Panc1 (cell line): Measurements from ENCODE around the gene TF. TPM values are rescaled to one million over a fixed set of nuclear protein-coding genes. Genes with fewer than 3 reads are reported as not detected.

ENCODE experiments used
- ATAC-seq: fragments of 200-7000 bp; cut with Tn5 transposase; 2 replicates; pipeline ENCODE4 v1.9.1; 2020; ENCODE audit warnings: mild to moderate bottlenecking, moderate library complexity
- BruUV-seq: library from RNA; stranded (reverse); fragments of 400-500 nt; replicated peaks from 2 replicates; lab custom pipeline; 2021; lab: Mats Ljungman, UMichigan
- CTCF ChIA-PET: fragments of 300-600 bp; sonication (Branson Sonifier 250); formaldehyde crosslinking; loops from one replicate; lab custom pipeline; 2022; ENCODE audit warnings: antibody characterized with exemption; lab: Charles Lee
- POLR2A ChIA-PET: fragments of 300-600 bp; sonication (Branson Sonifier 250); formaldehyde crosslinking; loops from one replicate; lab custom pipeline; 2022; ENCODE audit warnings: antibody characterized with exemption; lab: Charles Lee
- DNase-seq: peaks from one replicate; pipeline ENCODE4 v3.0.0-alpha.2; 2010; ENCODE audit warnings: low read depth, low spot score
- H3K27ac ChIP-seq: 2 replicates; pipeline ENCODE4 v1.5.1; 2011; ENCODE audit warnings: mild to moderate bottlenecking, low read length, inconsistent platforms
- H3K27me3 ChIP-seq: fragments of 200-500 bp; sonication (Bioruptor generic); 2 replicates; pipeline ENCODE4 v1.6.0; 2014; ENCODE audit warnings: low read length, inconsistent platforms; ENCODE audit not compliant: control insufficient read depth, insufficient read depth
- H3K36me3 ChIP-seq: fragments of 200-500 bp; sonication (Bioruptor generic); 2 replicates; pipeline ENCODE4 v1.5.1; 2014; ENCODE audit warnings: inconsistent platforms, mild to moderate bottlenecking, low read length, moderate library complexity; ENCODE audit not compliant: control insufficient read depth, insufficient read depth
- H3K4me1 ChIP-seq: 2 replicates; pipeline ENCODE4 v1.5.1; 2011; ENCODE audit warnings: inconsistent platforms, mild to moderate bottlenecking, low read length, moderate library complexity; ENCODE audit not compliant: control insufficient read depth, insufficient read depth
- H3K4me3 ChIP-seq, 2 experiments: 2 replicates each; pipeline ENCODE4 v1.5.1; 2011 to 2012; ENCODE audit warnings: low read depth in 2 of 2, low read length in 2 of 2, mild to moderate bottlenecking in 2 of 2, inconsistent platforms in 1 of 2, moderate library complexity in 1 of 2
- H3K9me3 ChIP-seq: fragments of 200-500 bp; sonication (Bioruptor generic); 2 replicates; pipeline ENCODE4 v1.5.1; 2014; ENCODE audit warnings: low read depth, mild to moderate bottlenecking, inconsistent platforms, low read length, moderate library complexity; ENCODE audit not compliant: control insufficient read depth, insufficient read depth
- POLR2AphosphoS5 ChIP-seq: IDR thresholded peaks from 2 replicates; pipeline ENCODE4 v1.6.1; 2012; ENCODE audit warnings: mild to moderate bottlenecking, low read depth, low read length, moderate library complexity
- REST ChIP-seq, 2 experiments: IDR thresholded peaks; 2 replicates each; pipeline ENCODE4 v1.6.1; 2011 to 2012; ENCODE audit warnings: low read depth in 2 of 2, control low read depth in 1 of 2, low read length in 1 of 2, mild to moderate bottlenecking in 1 of 2, moderate library complexity in 1 of 2; ENCODE audit not compliant: insufficient read depth in 1 of 2
- SIN3A ChIP-seq: IDR thresholded peaks from 2 replicates; pipeline ENCODE4 v1.6.1; 2012; ENCODE audit warnings: low read depth, mild to moderate bottlenecking, low read length, moderate library complexity, borderline replicate concordance; ENCODE audit not compliant: insufficient read depth
- TCF7L2 ChIP-seq: IDR thresholded peaks from 2 replicates; pipeline ENCODE4 v1.6.1; 2011; ENCODE audit warnings: mild to moderate bottlenecking, low read depth, low read length, inconsistent platforms
- in situ Hi-C: cut with HindIII; loops from 2 replicates; pipeline ENCODE4 v1.10.0; 2016; ENCODE audit warnings: low sequenced_read_pairs, low pct_unique_long_range_greater_than_20kb
- intact Hi-C: fragments of 100-400 bp; cut with micrococcal nuclease; formaldehyde crosslinking; loops from one replicate; pipeline ENCODE4 v1.10.0; 2022; ENCODE audit not compliant: unreplicated experiment
- total RNA-seq: library from RNA; stranded (reverse); gene quantifications from one replicate; pipeline ENCODE4 v1.2.1, GENCODE V29; 2021; ENCODE audit not compliant: unreplicated experiment
- TF ChIP-seq, protein P1 (sequence below): fragments of 450-650 bp; IDR thresholded peaks from 2 replicates; pipeline ENCODE4 v1.5.1; 2017; ENCODE audit warnings: mild to moderate bottlenecking

The TF gene
- total RNA-seq, 1 experiment from 2014 or later: 9.5 TPM

- DNase-seq: no peak
- Histone ChIP-seq H3K9me3 (no peaks in the 10 kb centered on the region), H3K36me3 (no peaks in the 10 kb centered on the region), H3K27ac (no peak overlapping the region), H3K4me3 (no peak overlapping the region), H3K27me3 (no peaks in the 10 kb centered on the region), H3K4me1 (no peaks in the 10 kb centered on the region)
- in situ Hi-C loops: no loop called here
- intact Hi-C loops: no loop called here
- no peak for ATAC-seq
- CTCF ChIA-PET: no interaction called here
- TF ChIP-seq SIN3A (no peak), POLR2AphosphoS5 (no peak), TCF7L2 (no peak), REST (IDR thresholded peaks at IDR 0.05; ENCODE audit: insufficient read depth in 1 of 2, low read depth in 2 of 2, low read length in 1 of 2) (no peak)
- TF ChIP-seq, protein P1, sequence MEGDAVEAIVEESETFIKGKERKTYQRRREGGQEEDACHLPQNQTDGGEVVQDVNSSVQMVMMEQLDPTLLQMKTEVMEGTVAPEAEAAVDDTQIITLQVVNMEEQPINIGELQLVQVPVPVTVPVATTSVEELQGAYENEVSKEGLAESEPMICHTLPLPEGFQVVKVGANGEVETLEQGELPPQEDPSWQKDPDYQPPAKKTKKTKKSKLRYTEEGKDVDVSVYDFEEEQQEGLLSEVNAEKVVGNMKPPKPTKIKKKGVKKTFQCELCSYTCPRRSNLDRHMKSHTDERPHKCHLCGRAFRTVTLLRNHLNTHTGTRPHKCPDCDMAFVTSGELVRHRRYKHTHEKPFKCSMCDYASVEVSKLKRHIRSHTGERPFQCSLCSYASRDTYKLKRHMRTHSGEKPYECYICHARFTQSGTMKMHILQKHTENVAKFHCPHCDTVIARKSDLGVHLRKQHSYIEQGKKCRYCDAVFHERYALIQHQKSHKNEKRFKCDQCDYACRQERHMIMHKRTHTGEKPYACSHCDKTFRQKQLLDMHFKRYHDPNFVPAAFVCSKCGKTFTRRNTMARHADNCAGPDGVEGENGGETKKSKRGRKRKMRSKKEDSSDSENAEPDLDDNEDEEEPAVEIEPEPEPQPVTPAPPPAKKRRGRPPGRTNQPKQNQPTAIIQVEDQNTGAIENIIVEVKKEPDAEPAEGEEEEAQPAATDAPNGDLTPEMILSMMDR: no peak
- BruUV-seq: no TSS peak
- POLR2A ChIA-PET: no interaction called here
Observed at GRCh38 chr3:133840055-133840737, 94.0 kb downstream of the TF start.

GRCh38 chr3:133840767-133841166 lies 94.6 kb downstream of the TF start:
- H3K27ac ChIP-seq: no peak overlapping the region
- H3K9me3 ChIP-seq: no peaks in the 10 kb centered on the region
- BruUV-seq: no TSS peak
- in situ Hi-C loops (no loop called here), intact Hi-C loops (no loop called here)
- POLR2A ChIA-PET: no interaction called here
- no peak for ATAC-seq
- H3K36me3 ChIP-seq: no peaks in the 10 kb centered on the region
- no peaks in the 10 kb centered on the region for H3K27me3 ChIP-seq
- DNase-seq: no peak
- TF ChIP-seq SIN3A (no peak), REST (IDR thresholded peaks at IDR 0.05; ENCODE audit: insufficient read depth in 1 of 2, low read depth in 2 of 2, low read length in 1 of 2) (no peak), TCF7L2 (no peak), POLR2AphosphoS5 (no peak)
- TF ChIP-seq, protein P1: no peak
- H3K4me3 ChIP-seq: no peak overlapping the region
- no peaks in the 10 kb centered on the region for H3K4me1 ChIP-seq
- CTCF ChIA-PET: no interaction called here
